ENCODE data around the gene FBXW7. TPM values are rescaled to one million over a fixed set of nuclear protein-coding genes. Genes with fewer than 3 reads are reported as not detected.
A peak's percentile ranks its signal among the peaks of the same experiment; 100 is the strongest.

Gene FBXW7
- total RNA-seq, 2 donors from 2014 or later = 32.4 to 39.2 TPM

GRCh38 chr4:152408514-152409327, 127.2 kb downstream of the FBXW7 start:
- intact Hi-C loops (cut with DNase I, micrococcal nuclease) = no loop called here
- no peak for DNase-seq

GRCh38 chr4:152401424-152401823, 134.5 kb downstream of the FBXW7 start:
- ATAC-seq (no peak), DNase-seq (no peak)
- intact Hi-C loops (cut with DNase I, micrococcal nuclease) = no loop called here

More at GRCh38 chr4:152408514-152409327, 127.2 kb downstream of the FBXW7 start:
- ATAC-seq = peak; percentile 79

GRCh38 chr4:152399246-152399645, 136.6 kb downstream of the FBXW7 start:
- DNase-seq (no peak), ATAC-seq (no peak)

GRCh38 chr4:152398060-152398459, 137.8 kb downstream of the FBXW7 start:
- intact Hi-C loops (cut with DNase I, micrococcal nuclease) = no loop called here
- ATAC-seq (peak; percentile 32), DNase-seq (no peak)

More at GRCh38 chr4:152399246-152399645, 136.6 kb downstream of the FBXW7 start:
- intact Hi-C loops (cut with DNase I, micrococcal nuclease) = no loop called here

- ATAC-seq (no peak), DNase-seq (no peak)
- intact Hi-C loops (cut with DNase I, micrococcal nuclease) = no loop called here
Measured at GRCh38 chr4:152394791-152395190, 141.1 kb downstream of the FBXW7 start.

- peak; percentile 66 for ATAC-seq
- DNase-seq = no peak
- intact Hi-C loops (cut with DNase I, micrococcal nuclease) = no loop called here
Measured at GRCh38 chr4:152392079-152392478, 143.8 kb downstream of the FBXW7 start.

GRCh38 chr4:152390216-152390615, 145.7 kb downstream of the FBXW7 start:
- intact Hi-C loops (cut with DNase I, micrococcal nuclease) = no loop called here
- ATAC-seq = no peak
- no peak for DNase-seq

- ATAC-seq = no peak
- intact Hi-C loops (cut with DNase I, micrococcal nuclease) = no loop called here
Measured at GRCh38 chr4:152389359-152389758, 146.5 kb downstream of the FBXW7 start.

GRCh38 chr4:152385551-152385950, 150.3 kb downstream of the FBXW7 start:
- ATAC-seq (no peak), DNase-seq (no peak)
- intact Hi-C loops (cut with DNase I, micrococcal nuclease) = no loop called here

More at GRCh38 chr4:152389359-152389758, 146.5 kb downstream of the FBXW7 start:
- DNase-seq = no peak

- no peak for ATAC-seq
- intact Hi-C loops (cut with DNase I, micrococcal nuclease) = no loop called here
- DNase-seq = no peak
Measured at GRCh38 chr4:152382057-152382785, 153.7 kb downstream of the FBXW7 start.

- intact Hi-C loops (cut with DNase I, micrococcal nuclease) = no loop called here
- ATAC-seq (no peak), DNase-seq (no peak)
Measured at GRCh38 chr4:152380919-152381318, 155.0 kb downstream of the FBXW7 start.

GRCh38 chr4:152380185-152380584, 155.7 kb downstream of the FBXW7 start:
- DNase-seq (no peak), ATAC-seq (no peak)
- intact Hi-C loops (cut with DNase I, micrococcal nuclease) = no loop called here

GRCh38 chr4:152374606-152375285, 161.1 kb downstream of the FBXW7 start:
- DNase-seq (no peak), ATAC-seq (no peak)
- intact Hi-C loops (cut with DNase I, micrococcal nuclease) = no loop called here

- ATAC-seq = no peak
- intact Hi-C loops (cut with DNase I, micrococcal nuclease) = no loop called here
- no peak for DNase-seq
Measured at GRCh38 chr4:152374153-152374552, 161.7 kb downstream of the FBXW7 start.

GRCh38 chr4:152372444-152372843, 163.4 kb downstream of the FBXW7 start:
- no peak for DNase-seq
- ATAC-seq = no peak
- intact Hi-C loops (cut with DNase I, micrococcal nuclease) = no loop called here

GRCh38 chr4:152369902-152370295, 166.0 kb downstream of the FBXW7 start:
- DNase-seq (no peak), ATAC-seq (no peak)
- intact Hi-C loops (cut with DNase I, micrococcal nuclease) = no loop called here

- intact Hi-C loops (cut with DNase I, micrococcal nuclease) = no loop called here
- no peak for DNase-seq
- no peak for ATAC-seq
Measured at GRCh38 chr4:152369203-152369901, 166.5 kb downstream of the FBXW7 start.

GRCh38 chr4:152368001-152368400, 167.9 kb downstream of the FBXW7 start:
- intact Hi-C loops (cut with DNase I, micrococcal nuclease) = no loop called here
- DNase-seq (no peak), ATAC-seq (no peak)

- intact Hi-C loops (cut with DNase I, micrococcal nuclease) = no loop called here
- DNase-seq (no peak), ATAC-seq (no peak)
Measured at GRCh38 chr4:152364883-152365282, 171.0 kb downstream of the FBXW7 start.

Data from left colon (tissue), 2 donors.